IPS-20b (cell line): ENCODE measurements around the gene GTPBP6.

ENCODE experiments used
- H3K27ac ChIP-seq: one replicate; pipeline ENCODE4 v1.5.1; 2013; ENCODE audit warnings: low read length
- H3K27me3 ChIP-seq: 2 replicates; pipeline ENCODE4 v1.6.1; 2013; ENCODE audit warnings: mild to moderate bottlenecking, low read length, inconsistent platforms; ENCODE audit not compliant: insufficient read depth
- H3K36me3 ChIP-seq: 2 replicates; pipeline ENCODE4 v1.6.1; 2013; ENCODE audit warnings: low read depth, mild to moderate bottlenecking, inconsistent platforms, low read length, moderate library complexity; ENCODE audit not compliant: insufficient read depth
- H3K4me1 ChIP-seq: 2 replicates; pipeline ENCODE4 v1.6.1; 2013; ENCODE audit warnings: mild to moderate bottlenecking, control low read depth, inconsistent platforms, low read length, moderate library complexity; ENCODE audit not compliant: insufficient read depth
- H3K4me3 ChIP-seq: 2 replicates; pipeline ENCODE4 v1.5.1; 2013; ENCODE audit warnings: mild to moderate bottlenecking, low read length, inconsistent platforms
- H3K9ac ChIP-seq: 2 replicates; pipeline ENCODE4 v1.6.1; 2013; ENCODE audit warnings: low read depth, mild to moderate bottlenecking, inconsistent platforms, low read length, moderate library complexity
- H3K9me3 ChIP-seq: 2 replicates; pipeline ENCODE4 v1.6.1; 2013; ENCODE audit warnings: mild to moderate bottlenecking, low read depth, low read length, inconsistent platforms; ENCODE audit not compliant: insufficient read depth

The GTPBP6 gene

GRCh38 chrX:318739-319578 lies at the start of gene GTPBP6:
TSS of gene GTPBP6 (minus strand) at chrX:318796. CDS start at chrX:318787, 9 bp downstream.
- H3K4me3 ChIP-seq, result peak within 1 kb of the TSS; percentile 77
- H3K9ac ChIP-seq, result peak within 1 kb of the TSS; percentile 90
- peaks cover 19% of the 10 kb centered on the region for H3K36me3 ChIP-seq
- H3K4me1 ChIP-seq, result peaks cover 6% of the 10 kb centered on the region
- H3K27me3 ChIP-seq, result peaks cover 12% of the 10 kb centered on the region; the same call in 1 of the 2 replicates
- H3K27ac ChIP-seq, result peak within 1 kb of the TSS; percentile 77
- H3K9me3 ChIP-seq, result no peaks in the 10 kb centered on the region

- peaks cover 12% of the 10 kb centered on the region for H3K27me3 ChIP-seq
- H3K36me3 ChIP-seq, result no peaks in the 10 kb centered on the region
- no peak overlapping the region for H3K4me3 ChIP-seq
- H3K9me3 ChIP-seq, result no peaks in the 10 kb centered on the region
- no peak overlapping the region for H3K27ac ChIP-seq
- H3K4me1 ChIP-seq, result peaks cover 5% of the 10 kb centered on the region; the same call in 1 of the 2 replicates
- no peak overlapping the region for H3K9ac ChIP-seq
Observed at GRCh38 chrX:367866-368265, 49.3 kb upstream of the GTPBP6 start.

- Histone ChIP-seq H3K9me3 (no peaks in the 10 kb centered on the region), H3K27ac (no peak overlapping the region), H3K9ac (no peak overlapping the region), H3K36me3 (no peaks in the 10 kb centered on the region), H3K4me1 (peaks cover 5% of the 10 kb centered on the region; the same call in 1 of the 2 replicates), H3K4me3 (no peak overlapping the region), H3K27me3 (peaks cover 7% of the 10 kb centered on the region)
Observed at GRCh38 chrX:367349-367748, 48.8 kb upstream of the GTPBP6 start.

- no peaks in the 10 kb centered on the region for H3K9me3 ChIP-seq
- H3K36me3 ChIP-seq, result peaks cover 23% of the 10 kb centered on the region
- H3K27ac ChIP-seq, result no peak overlapping the region
- H3K9ac ChIP-seq, result no peak overlapping the region
- no peaks in the 10 kb centered on the region for H3K27me3 ChIP-seq
- no peak overlapping the region for H3K4me3 ChIP-seq
- no peaks in the 10 kb centered on the region for H3K4me1 ChIP-seq
Observed at GRCh38 chrX:363621-364375, 45.2 kb upstream of the GTPBP6 start.

- H3K4me1 ChIP-seq, result no peaks in the 10 kb centered on the region
- peaks cover 28% of the 10 kb centered on the region for H3K36me3 ChIP-seq
- no peaks in the 10 kb centered on the region for H3K9me3 ChIP-seq
- H3K27ac ChIP-seq, result no peak overlapping the region
- H3K4me3 ChIP-seq, result no peak overlapping the region
- H3K27me3 ChIP-seq, result no peaks in the 10 kb centered on the region
- H3K9ac ChIP-seq, result no peak overlapping the region
Observed at GRCh38 chrX:362937-363620, 44.5 kb upstream of the GTPBP6 start.

- Histone ChIP-seq H3K27me3 (no peaks in the 10 kb centered on the region), H3K36me3 (peaks cover 35% of the 10 kb centered on the region), H3K4me1 (no peaks in the 10 kb centered on the region), H3K9me3 (no peaks in the 10 kb centered on the region), H3K9ac (no peak overlapping the region), H3K4me3 (no peak overlapping the region), H3K27ac (no peak overlapping the region)
Observed at GRCh38 chrX:362351-362750, 43.8 kb upstream of the GTPBP6 start.

GRCh38 chrX:361231-362145 lies 42.9 kb upstream of the GTPBP6 start:
- no peaks in the 10 kb centered on the region for H3K9me3 ChIP-seq

GRCh38 chrX:360496-361150 lies 42.0 kb upstream of the GTPBP6 start:
- Histone ChIP-seq H3K9ac (no peak overlapping the region), H3K27me3 (no peaks in the 10 kb centered on the region), H3K27ac (no peak overlapping the region), H3K9me3 (no peaks in the 10 kb centered on the region), H3K4me1 (no peaks in the 10 kb centered on the region), H3K36me3 (peaks cover 36% of the 10 kb centered on the region), H3K4me3 (no peak overlapping the region)

More at GRCh38 chrX:361231-362145, 42.9 kb upstream of the GTPBP6 start:
- Histone ChIP-seq H3K36me3 (peaks cover 36% of the 10 kb centered on the region), H3K9ac (no peak overlapping the region), H3K4me3 (no peak overlapping the region), H3K4me1 (no peaks in the 10 kb centered on the region), H3K27ac (no peak overlapping the region), H3K27me3 (no peaks in the 10 kb centered on the region)

- Histone ChIP-seq H3K36me3 (peaks cover 40% of the 10 kb centered on the region), H3K27me3 (no peaks in the 10 kb centered on the region), H3K4me1 (no peaks in the 10 kb centered on the region), H3K9ac (no peak overlapping the region), H3K9me3 (no peaks in the 10 kb centered on the region), H3K27ac (no peak overlapping the region), H3K4me3 (no peak overlapping the region)
Observed at GRCh38 chrX:358651-359143, 40.1 kb upstream of the GTPBP6 start.

GRCh38 chrX:357693-358471 lies 39.3 kb upstream of the GTPBP6 start:
- H3K27me3 ChIP-seq, result no peaks in the 10 kb centered on the region
- H3K4me1 ChIP-seq, result no peaks in the 10 kb centered on the region
- no peak overlapping the region for H3K27ac ChIP-seq
- no peak overlapping the region for H3K4me3 ChIP-seq
- H3K36me3 ChIP-seq, result peaks cover 42% of the 10 kb centered on the region
- no peak overlapping the region for H3K9ac ChIP-seq
- H3K9me3 ChIP-seq, result no peaks in the 10 kb centered on the region
